Mucosa of rectum (tissue), 2 donors: Measurements from ENCODE around the gene SLC9A9.
A peak's percentile ranks its signal among the peaks of the same experiment; 100 is the strongest.

Source experiments
- H3K27ac ChIP-seq, 2 donors: one replicate each; pipeline ENCODE4 v1.7.0; 2013; ENCODE audit warnings: inconsistent platforms in 2 of 2, low read depth in 2 of 2, low read length in 2 of 2
- H3K27me3 ChIP-seq, 2 donors: one replicate each; pipeline ENCODE4 v1.7.0; 2013; ENCODE audit warnings: low read length in 2 of 2; ENCODE audit not compliant: control insufficient read depth in 2 of 2, insufficient read depth in 2 of 2
- H3K36me3 ChIP-seq, 2 donors: one replicate each; pipeline ENCODE4 v1.7.0; 2013; ENCODE audit warnings: low read length in 2 of 2; ENCODE audit not compliant: control insufficient read depth in 2 of 2, insufficient read depth in 2 of 2
- H3K4me1 ChIP-seq, 2 donors: one replicate each; pipeline ENCODE4 v1.7.0; 2013; ENCODE audit warnings: low read length in 2 of 2, mild to moderate bottlenecking in 1 of 2; ENCODE audit not compliant: control insufficient read depth in 2 of 2, insufficient read depth in 2 of 2
- H3K4me3 ChIP-seq, 2 donors: one replicate each; pipeline ENCODE4 v1.7.0; 2013; ENCODE audit warnings: low read length in 2 of 2
- H3K9ac ChIP-seq, 2 donors: one replicate each; pipeline ENCODE4 v1.7.0; 2013; ENCODE audit warnings: low read length in 2 of 2, low read depth in 1 of 2, mild to moderate bottlenecking in 1 of 2
- H3K9me3 ChIP-seq, 2 donors: one replicate each; pipeline ENCODE4 v1.7.0; 2013; ENCODE audit warnings: low read length in 2 of 2; ENCODE audit not compliant: control insufficient read depth in 2 of 2
- donor health status: healthy.
- donor health status: Normal muscosa, but diverticular disease.

Gene SLC9A9

GRCh38 chr3:143644370-143645089 is 203.7 kb downstream of the SLC9A9 start:
- no peaks in the 10 kb centered on the region for H3K36me3 ChIP-seq
- no peak overlapping the region for H3K27ac ChIP-seq
- no peaks in the 10 kb centered on the region for H3K9me3 ChIP-seq
- H3K4me3 ChIP-seq: peak overlapping the region; percentile 1 to 10
- H3K9ac ChIP-seq: peak overlapping the region in 1 of 2 donors; percentile 22
- H3K4me1 ChIP-seq: peaks cover 0 to 3% of the 10 kb centered on the region in 2 donors
- H3K27me3 ChIP-seq: no peaks in the 10 kb centered on the region

- Histone ChIP-seq H3K27me3 (no peaks in the 10 kb centered on the region), H3K4me3 (no peak overlapping the region), H3K36me3 (no peaks in the 10 kb centered on the region), H3K9me3 (no peaks in the 10 kb centered on the region), H3K9ac (no peak overlapping the region), H3K4me1 (peaks cover 0 to 3% of the 10 kb centered on the region in 2 donors), H3K27ac (no peak overlapping the region)
Measured at GRCh38 chr3:143643905-143644304, 204.4 kb downstream of the SLC9A9 start.

DNA sequence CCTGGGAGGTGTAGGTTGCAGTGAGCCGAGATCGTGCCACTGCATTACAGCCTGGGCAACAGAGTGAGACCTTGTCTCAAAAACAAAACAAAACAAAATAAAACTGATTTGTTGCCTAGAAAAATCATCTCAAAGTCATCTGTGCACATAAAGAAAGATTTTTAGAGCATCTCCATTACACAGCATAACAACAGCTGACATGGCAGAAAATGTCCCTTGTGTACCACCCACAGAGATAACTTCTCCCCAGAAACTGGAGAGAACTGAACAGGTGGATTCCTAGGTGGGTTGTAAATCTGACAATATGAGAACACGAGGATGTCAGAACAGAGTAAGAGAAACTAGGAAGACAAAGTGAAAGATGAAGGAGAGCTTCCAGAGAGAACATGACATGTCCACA is 207.5 kb downstream of the SLC9A9 start:
- H3K36me3 ChIP-seq: no peaks in the 10 kb centered on the region
- no peak overlapping the region for H3K9ac ChIP-seq
- H3K27ac ChIP-seq: no peak overlapping the region
- no peak overlapping the region for H3K4me3 ChIP-seq
- peaks cover 0 to 3% of the 10 kb centered on the region in 2 donors for H3K4me1 ChIP-seq
- no peaks in the 10 kb centered on the region for H3K27me3 ChIP-seq
- no peaks in the 10 kb centered on the region for H3K9me3 ChIP-seq

- Histone ChIP-seq H3K27ac (no peak overlapping the region), H3K27me3 (no peaks in the 10 kb centered on the region), H3K4me3 (no peak overlapping the region), H3K4me1 (peaks cover 2 to 3% of the 10 kb centered on the region in 2 donors), H3K9ac (no peak overlapping the region), H3K36me3 (no peaks in the 10 kb centered on the region), H3K9me3 (no peaks in the 10 kb centered on the region)
Measured at GRCh38 chr3:143637133-143637532, 211.1 kb downstream of the SLC9A9 start.

DNA sequence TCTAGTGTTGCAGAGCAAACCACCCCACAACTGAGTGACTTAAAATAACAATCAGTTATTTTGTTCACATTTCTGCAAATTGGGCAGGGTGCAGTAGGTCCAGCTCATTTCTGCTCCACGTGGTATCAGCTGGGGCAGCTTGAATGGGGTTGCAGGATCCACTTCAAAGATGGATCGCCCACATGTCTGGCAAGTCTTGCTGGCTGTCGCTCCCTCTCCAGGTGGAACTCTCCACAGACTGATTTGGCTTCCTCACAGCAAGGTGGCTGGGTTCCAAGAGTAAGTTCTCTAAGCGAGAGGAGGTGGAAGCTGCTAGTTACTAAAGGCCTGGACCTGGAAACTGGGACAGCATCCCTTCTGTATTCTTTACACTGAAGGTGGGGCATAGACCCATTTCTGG is 213.3 kb downstream of the SLC9A9 start:
- no peaks in the 10 kb centered on the region for H3K27me3 ChIP-seq
- H3K9me3 ChIP-seq: no peaks in the 10 kb centered on the region
- H3K27ac ChIP-seq: no peak overlapping the region
- no peaks in the 10 kb centered on the region for H3K36me3 ChIP-seq
- H3K4me1 ChIP-seq: peaks cover 2 to 3% of the 10 kb centered on the region in 2 donors
- no peak overlapping the region for H3K9ac ChIP-seq
- H3K4me3 ChIP-seq: no peak overlapping the region

GRCh38 chr3:143634427-143634826 is 213.8 kb downstream of the SLC9A9 start:
- no peaks in the 10 kb centered on the region for H3K27me3 ChIP-seq
- H3K9ac ChIP-seq: no peak overlapping the region
- H3K4me3 ChIP-seq: no peak overlapping the region
- no peaks in the 10 kb centered on the region for H3K9me3 ChIP-seq
- no peak overlapping the region for H3K27ac ChIP-seq
- H3K4me1 ChIP-seq: peaks cover 2 to 3% of the 10 kb centered on the region in 2 donors
- H3K36me3 ChIP-seq: no peaks in the 10 kb centered on the region

- Histone ChIP-seq H3K4me3 (no peak overlapping the region), H3K9me3 (no peaks in the 10 kb centered on the region), H3K36me3 (no peaks in the 10 kb centered on the region), H3K27ac (no peak overlapping the region), H3K4me1 (peaks cover 2 to 3% of the 10 kb centered on the region in 2 donors), H3K9ac (no peak overlapping the region), H3K27me3 (no peaks in the 10 kb centered on the region)
Measured at GRCh38 chr3:143633816-143634215, 214.5 kb downstream of the SLC9A9 start.

GRCh38 chr3:143629726-143630125 is 218.5 kb downstream of the SLC9A9 start:
- Histone ChIP-seq H3K9me3 (no peaks in the 10 kb centered on the region), H3K9ac (no peak overlapping the region), H3K27ac (no peak overlapping the region), H3K4me3 (no peak overlapping the region), H3K4me1 (no peaks in the 10 kb centered on the region), H3K36me3 (no peaks in the 10 kb centered on the region), H3K27me3 (no peaks in the 10 kb centered on the region)

DNA sequence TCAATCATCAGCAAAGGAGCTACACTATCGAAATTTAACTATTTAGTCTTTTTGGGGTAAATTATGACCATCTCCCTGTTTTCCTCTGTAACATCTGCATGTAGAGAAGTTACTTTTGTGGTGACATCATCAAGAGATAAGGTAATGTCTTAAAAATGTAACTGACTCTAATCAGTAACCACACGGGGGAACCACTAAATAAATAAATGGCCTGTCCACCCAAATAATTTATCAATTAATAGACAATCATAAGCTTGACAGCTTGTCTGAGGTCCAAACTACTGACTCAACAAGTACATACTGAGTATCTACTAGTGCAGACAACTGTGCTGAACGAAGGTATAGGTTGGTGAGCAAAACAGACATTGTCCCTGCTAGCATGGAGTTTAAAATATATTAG is 219.3 kb downstream of the SLC9A9 start:
- H3K27ac ChIP-seq: no peak overlapping the region
- no peaks in the 10 kb centered on the region for H3K27me3 ChIP-seq
- no peaks in the 10 kb centered on the region for H3K9me3 ChIP-seq
- no peaks in the 10 kb centered on the region for H3K4me1 ChIP-seq
- H3K4me3 ChIP-seq: no peak overlapping the region
- no peak overlapping the region for H3K9ac ChIP-seq
- H3K36me3 ChIP-seq: no peaks in the 10 kb centered on the region

DNA sequence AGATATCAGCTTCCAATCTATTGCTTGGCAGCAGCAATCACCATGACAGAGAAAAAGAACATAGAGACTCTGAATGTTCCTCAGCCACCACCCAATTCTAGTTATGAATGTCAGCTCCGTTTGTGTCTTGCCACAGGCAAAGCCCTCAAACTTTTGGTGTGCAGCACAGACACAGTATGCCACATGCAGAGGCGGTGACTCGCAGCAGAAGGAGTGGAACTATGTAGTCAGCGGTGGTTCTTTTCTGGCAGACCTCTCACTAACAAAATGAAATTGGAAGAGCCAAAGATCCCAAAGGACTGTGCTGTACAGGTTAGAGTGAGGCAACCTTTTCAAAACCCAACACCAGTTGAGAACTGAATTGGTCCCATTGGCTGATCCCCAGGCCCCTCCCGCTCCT is 220.9 kb downstream of the SLC9A9 start:
- Histone ChIP-seq H3K9ac (no peak overlapping the region), H3K9me3 (no peaks in the 10 kb centered on the region), H3K36me3 (no peaks in the 10 kb centered on the region), H3K4me1 (no peaks in the 10 kb centered on the region), H3K4me3 (no peak overlapping the region), H3K27ac (no peak overlapping the region), H3K27me3 (no peaks in the 10 kb centered on the region)
